ENCODE measurements around the gene EI24.
A peak's percentile ranks its signal among the peaks of the same experiment; 100 is the strongest.
"Not testable (repeated sequence)": the region's sequence is repeated elsewhere in the genome, so short reads cannot be mapped to it uniquely, and the experiment has no call there.

EI24 gene

GRCh38 chr11:125562430-125562829 lies 6.8 kb upstream of the EI24 start:
- H3K27ac ChIP-seq: no peak overlapping the region

GRCh38 chr11:125564357-125564756 lies 4.9 kb upstream of the EI24 start:
- TF ChIP-seq CTCF (IDR thresholded peaks at IDR 0.05) (no peak), ZFX (IDR thresholded peaks at IDR 0.05; ENCODE audit: borderline replicate concordance) (no peak)
- H3K27ac ChIP-seq: no peak overlapping the region

More at GRCh38 chr11:125562430-125562829, 6.8 kb upstream of the EI24 start:
- TF ChIP-seq CTCF (IDR thresholded peaks at IDR 0.05) (no peak), ZFX (IDR thresholded peaks at IDR 0.05; ENCODE audit: borderline replicate concordance) (no peak)

GRCh38 chr11:125566235-125566634 lies 3.0 kb upstream of the EI24 start:
- H3K27ac ChIP-seq: no peak overlapping the region

GRCh38 chr11:125569915-125570621 lies 791 bp downstream of the EI24 start:
- TF ChIP-seq CTCF (IDR thresholded peaks at IDR 0.05): no peak
- TF ChIP-seq ZFX (IDR thresholded peaks at IDR 0.05; ENCODE audit: borderline replicate concordance): no peak

More at GRCh38 chr11:125566235-125566634, 3.0 kb upstream of the EI24 start:
- TF ChIP-seq ZFX (IDR thresholded peaks at IDR 0.05; ENCODE audit: borderline replicate concordance) (no peak), CTCF (IDR thresholded peaks at IDR 0.05) (no peak)

GRCh38 chr11:125570952-125571351 lies 1.7 kb downstream of the EI24 start:
- no peak for TF ChIP-seq CTCF (IDR thresholded peaks at IDR 0.05)
- no peak for TF ChIP-seq ZFX (IDR thresholded peaks at IDR 0.05; ENCODE audit: borderline replicate concordance)
- no peak overlapping the region for H3K27ac ChIP-seq

More at GRCh38 chr11:125569915-125570621, 791 bp downstream of the EI24 start:
- peak overlapping the region; percentile 70 for H3K27ac ChIP-seq

- TF ChIP-seq CTCF (IDR thresholded peaks at IDR 0.05) (no peak), ZFX (IDR thresholded peaks at IDR 0.05; ENCODE audit: borderline replicate concordance) (no peak)
- H3K27ac ChIP-seq: no peak overlapping the region
Observed at GRCh38 chr11:125572916-125573315, 3.6 kb downstream of the EI24 start.

GRCh38 chr11:125577181-125577580 lies 7.9 kb downstream of the EI24 start:
- not testable (repeated sequence) for H3K27ac ChIP-seq

GRCh38 chr11:125578783-125579182 lies 9.5 kb downstream of the EI24 start:
- no peak overlapping the region for H3K27ac ChIP-seq
- TF ChIP-seq CTCF (IDR thresholded peaks at IDR 0.05) (no peak), ZFX (IDR thresholded peaks at IDR 0.05; ENCODE audit: borderline replicate concordance) (no peak)

All from 22Rv1 (cell line).